HepG2 (cell line): ENCODE results near the gene PLD1. TPM values are rescaled to one million over a fixed set of nuclear protein-coding genes. Genes with fewer than 3 reads are reported as not detected.

Experiments
- ARID2 ChIP-seq: sonication (generic); formaldehyde crosslinking; IDR thresholded peaks from 2 replicates; pipeline ENCODE4 v1.8.1; 2022; ENCODE audit warnings: mild to moderate bottlenecking, missing genetic modification reagents, borderline replicate concordance
- CAMTA2 ChIP-seq: sonication (generic); formaldehyde crosslinking; IDR thresholded peaks from 2 replicates; pipeline ENCODE4 v1.4.0; 2020; ENCODE audit warnings: mild to moderate bottlenecking, missing genetic modification reagents, borderline replicate concordance
- CTCF ChIP-seq: sonication (generic); formaldehyde crosslinking; IDR thresholded peaks from 2 replicates; pipeline ENCODE4 v1.5.0; 2020; ENCODE audit warnings: mild to moderate bottlenecking, missing genetic modification reagents, moderate library complexity
- FIP1L1 ChIP-seq: fragments of 200-400 bp; formaldehyde crosslinking; IDR thresholded peaks from 2 replicates; pipeline ENCODE4 v1.6.1; 2018; ENCODE audit warnings: low read depth, mild to moderate bottlenecking, low read length, moderate library complexity, borderline replicate concordance; ENCODE audit not compliant: insufficient read depth
- FOXP4 ChIP-seq: sonication (generic); formaldehyde crosslinking; IDR thresholded peaks from 2 replicates; pipeline ENCODE4 v1.4.0; 2020; ENCODE audit warnings: missing genetic modification reagents
- GZF1 ChIP-seq: sonication (generic); formaldehyde crosslinking; IDR thresholded peaks from 2 replicates; pipeline ENCODE4 v1.5.1; 2020; ENCODE audit warnings: mild to moderate bottlenecking, missing genetic modification reagents
- POLR2AphosphoS5 ChIP-seq: IDR thresholded peaks from 2 replicates; pipeline ENCODE4 v1.6.1; 2012; ENCODE audit warnings: low read depth, low read length
- RFXANK ChIP-seq: IDR thresholded peaks from 2 replicates; pipeline ENCODE4 v1.6.1; 2016
- RXRB ChIP-seq: IDR thresholded peaks from 2 replicates; pipeline ENCODE4 v1.6.1; 2016; ENCODE audit warnings: borderline replicate concordance, missing genetic modification reagents, missing compliant biosample characterization
- SNAPC2 ChIP-seq: sonication (generic); formaldehyde crosslinking; IDR thresholded peaks from 2 replicates; pipeline ENCODE4 v1.8.1; 2022; ENCODE audit warnings: mild to moderate bottlenecking, missing genetic modification reagents
- STAG1 ChIP-seq: sonication (generic); formaldehyde crosslinking; IDR thresholded peaks from 2 replicates; pipeline ENCODE4 v1.4.0; 2020; ENCODE audit warnings: missing genetic modification reagents
- TEAD3 ChIP-seq: optimal IDR thresholded peaks from 2 replicates; pipeline ENCODE3; 2016; ENCODE audit warnings: borderline replicate concordance
- THRA ChIP-seq: sonication (generic); formaldehyde crosslinking; IDR thresholded peaks from 2 replicates; pipeline ENCODE4 v1.4.0; 2020; ENCODE audit warnings: missing genetic modification reagents, borderline replicate concordance
- U2AF1 ChIP-seq: fragments of 200-400 bp; formaldehyde crosslinking; optimal IDR thresholded peaks from 2 replicates; pipeline ENCODE3; 2017; ENCODE audit warnings: mild to moderate bottlenecking, low read depth, low read length
- XBP1 ChIP-seq: sonication (generic); formaldehyde crosslinking; IDR thresholded peaks from 2 replicates; pipeline ENCODE4 v1.5.0; 2020; ENCODE audit warnings: missing genetic modification reagents
- ZNF557 ChIP-seq: sonication (generic); formaldehyde crosslinking; IDR thresholded peaks from 2 replicates; pipeline ENCODE4 v1.4.0; 2020; ENCODE audit warnings: missing genetic modification reagents
- ZNF678 ChIP-seq: sonication (generic); formaldehyde crosslinking; IDR thresholded peaks from 2 replicates; pipeline ENCODE4 v1.4.0; 2020; ENCODE audit warnings: mild to moderate bottlenecking, missing genetic modification reagents
- ZNF790 ChIP-seq: sonication (generic); formaldehyde crosslinking; IDR thresholded peaks from 2 replicates; pipeline ENCODE4 v1.8.0; 2022; ENCODE audit warnings: missing genetic modification reagents, mild to moderate bottlenecking, borderline replicate concordance
- ZSCAN21 ChIP-seq: sonication (generic); formaldehyde crosslinking; IDR thresholded peaks from 2 replicates; pipeline ENCODE4 v1.8.0; 2022; ENCODE audit warnings: mild to moderate bottlenecking, missing genetic modification reagents, moderate library complexity, borderline replicate concordance
- ZUFSP ChIP-seq: sonication (generic); formaldehyde crosslinking; IDR thresholded peaks from 2 replicates; pipeline ENCODE4 v1.9.0; 2021; ENCODE audit warnings: missing genetic modification reagents, mild to moderate bottlenecking, borderline replicate concordance
- polyA plus RNA-seq, 8 experiments: library from polyadenylated mRNA; depleted of rRNA in 3 of 8; stranded (reverse) in 7 of 8; unstranded in 1 of 8; fragments of >200 nt; fragmentation: Illumina TruSeq in 4 of 8; extraction: Trizol in 4 of 8; gene quantifications; 2 replicates each; pipeline versions ENCODE4 v1.2.1 to v1.2.3, GENCODE V29; 2011 to 2016; ENCODE audit warnings: low read depth in 4 of 8, missing spikeins in 1 of 8, mixed read lengths in 1 of 8; ENCODE audit not compliant: insufficient read depth in 1 of 8
- total RNA-seq, 5 experiments: library from RNA; depleted of rRNA; stranded (reverse); fragments of >200 nt; fragmentation: Illumina TruSeq; extraction: Trizol; gene quantifications; 2 replicates each; pipeline ENCODE4 v1.2.3, GENCODE V29; 2016; ENCODE audit warnings: low read depth in 1 of 5

PLD1 gene
- total and polyA plus RNA-seq, 2 of the 13 experiments (the other 11 are each of a cell fraction or from before 2014, with no cell fraction given) = 27.1 to 59.4 TPM

GRCh38 chr3:171838218-171838720, 28.0 kb upstream of the PLD1 start (continued):
- TF ChIP-seq ZUFSP (CRISPR knock-in tag) = no peak
- TF ChIP-seq THRA = peak; percentile 97
- peak; percentile 37; the same call in 1 of the 2 replicates for TF ChIP-seq RFXANK (CRISPR knock-in tag)
- TF ChIP-seq ZNF678 (CRISPR knock-in tag) = no peak
- no peak for TF ChIP-seq CAMTA2 (CRISPR knock-in tag)
- peak; percentile 90 for TF ChIP-seq RXRB (CRISPR knock-in tag)
- TF ChIP-seq XBP1 (CRISPR knock-in tag) = no peak
- TF ChIP-seq U2AF1 = no peak
- TF ChIP-seq GZF1 (CRISPR knock-in tag) = peak; percentile 87; the same call in 1 of the 2 replicates
- TF ChIP-seq ZNF790 = no peak
- peak; percentile 17; the same call in 1 of the 2 replicates for TF ChIP-seq STAG1 (CRISPR knock-in tag)
- TF ChIP-seq SNAPC2 (CRISPR knock-in tag) = no peak
- TF ChIP-seq ARID2 = no peak
- peak; percentile 87 for TF ChIP-seq FOXP4
- no peak for TF ChIP-seq FIP1L1
- 0 out of 2 replicates have a peak, but pooled peaks have one; percentile 13 for TF ChIP-seq CTCF (CRISPR knock-in tag)
- TF ChIP-seq TEAD3 (CRISPR knock-in tag) = peak; percentile 95
- no peak for TF ChIP-seq ZNF557 (CRISPR knock-in tag)
- no peak for TF ChIP-seq ZSCAN21
- peak; percentile 39; the same call in 1 of the 2 replicates for TF ChIP-seq POLR2AphosphoS5
